ENCODE data around the gene HTT. TPM values are rescaled to one million over a fixed set of nuclear protein-coding genes. Genes with fewer than 3 reads are reported as not detected.

HTT gene
- 10 to 100 TPM; 25.5 to 37.8 (median 30.3) TPM for total RNA-seq
- long read RNA-seq, partial matches to known transcripts, result 1 of 1 reads
- long read RNA-seq, other reads (novel, unspliced or antisense), result 0 of 1 reads

GRCh38 chr4:3074078-3074845 is at the start of gene HTT, which contains the start of gene HTT-AS:
TSS of gene HTT (plus strand) at chr4:3074681. CDS start at chr4:3074826, 145 bp downstream.
TSS of gene HTT-AS (minus strand) at chr4:3074538.
- H3K4me1 ChIP-seq, result peaks cover 0 to 43% (median 11%) of the 10 kb centered on the region in 4 donors
- intact Hi-C loops (cut with DNase I), result no loop called here
- H3K27me3 ChIP-seq, result no peaks in the 10 kb centered on the region
- peak; percentile 99 for DNase-seq
- WGBS (ENCODE audit: insufficient coverage, low coverage, low lambda C conversion rate, missing lambda C conversion rate), result 2% methylated on average over 49 of the region's 81 CpGs
- H3K27ac ChIP-seq, result peak within 1 kb of the TSS; percentile 65 to 78 (median 73)
- TF ChIP-seq CTCF (IDR thresholded peaks at IDR 0.05), result no peak
- peak; percentile 66 for TF ChIP-seq POLR2A (IDR thresholded peaks at IDR 0.05)
- no peaks in the 10 kb centered on the region for H3K9me3 ChIP-seq
- peak within 1 kb of the TSS; percentile 77 to 93 (median 88) for H3K4me3 ChIP-seq
- H3K36me3 ChIP-seq, result no peaks in the 10 kb centered on the region
- ATAC-seq, result peak; percentile 84 to 89 (median 86)

GRCh38 chr4:3025881-3026280 is 48.6 kb upstream of the HTT start:
- Histone ChIP-seq H3K4me1 (no peaks in the 10 kb centered on the region), H3K4me3 (no peak overlapping the region), H3K9me3 (no peaks in the 10 kb centered on the region), H3K27me3 (no peaks in the 10 kb centered on the region), H3K27ac (no peak overlapping the region), H3K36me3 (no peaks in the 10 kb centered on the region)
- ATAC-seq (no peak), DNase-seq (no peak)
- 88% methylated on average over 19 of the region's 21 CpGs for WGBS (ENCODE audit: insufficient coverage, low coverage, low lambda C conversion rate, missing lambda C conversion rate)
- TF ChIP-seq CTCF (IDR thresholded peaks at IDR 0.05) (no peak), POLR2A (IDR thresholded peaks at IDR 0.05) (no peak)
- intact Hi-C loops (cut with DNase I), result no loop called here

- H3K4me1 ChIP-seq, result no peaks in the 10 kb centered on the region
- H3K27me3 ChIP-seq, result no peaks in the 10 kb centered on the region
- TF ChIP-seq POLR2A (IDR thresholded peaks at IDR 0.05), result no peak
- 94% methylated on average over 4 of the region's 9 CpGs for whole genome bisulfite sequencing (ENCODE audit: insufficient coverage, low coverage, low lambda C conversion rate, missing lambda C conversion rate)
- H3K4me3 ChIP-seq, result no peak overlapping the region
- no peak for DNase-seq
- no peak overlapping the region for H3K27ac ChIP-seq
- no peaks in the 10 kb centered on the region for H3K9me3 ChIP-seq
- ATAC-seq, result no peak
- intact Hi-C loops (cut with DNase I), result no loop called here
- no peaks in the 10 kb centered on the region for H3K36me3 ChIP-seq
Measured at GRCh38 chr4:3026540-3026939, 47.9 kb upstream of the HTT start.

- H3K27me3 ChIP-seq, result no peaks in the 10 kb centered on the region
- intact Hi-C loops (cut with DNase I), result no loop called here
- H3K27ac ChIP-seq, result no peak overlapping the region
- H3K4me1 ChIP-seq, result no peaks in the 10 kb centered on the region
- H3K9me3 ChIP-seq, result no peaks in the 10 kb centered on the region
- H3K36me3 ChIP-seq, result no peaks in the 10 kb centered on the region
- no peak for TF ChIP-seq POLR2A (IDR thresholded peaks at IDR 0.05)
- TF ChIP-seq CTCF (IDR thresholded peaks at IDR 0.05), result no peak
- WGBS (ENCODE audit: insufficient coverage, low coverage, low lambda C conversion rate, missing lambda C conversion rate), result 83% methylated on average over 3 of the region's 9 CpGs
- DNase-seq, result no peak
- no peak overlapping the region for H3K4me3 ChIP-seq
- no peak for ATAC-seq
Measured at GRCh38 chr4:3029464-3029863, 45.0 kb upstream of the HTT start.
